GM21390 (cell line): Measurements from ENCODE around the gene C19orf53.

Experiments used
- ATAC-seq: cut with Tn5 transposase; IDR thresholded peaks from one replicate; pipeline ENCODE4 v1.9.1; 2021; ENCODE audit not compliant: unreplicated experiment

The C19orf53 gene

GRCh38 chr19:13795595-13796300, 21.5 kb downstream of the C19orf53 start:
- peak; percentile 36 for ATAC-seq

- no peak for ATAC-seq
These were observed 22.2 kb downstream of the C19orf53 start for GRCh38 chr19:13796301-13797057.

GRCh38 chr19:13797058-13797440, 22.8 kb downstream of the C19orf53 start:
- ATAC-seq = no peak

GRCh38 chr19:13797870-13798269, 23.6 kb downstream of the C19orf53 start:
- no peak for ATAC-seq

GRCh38 chr19:13799669-13800068, 25.4 kb downstream of the C19orf53 start:
- ATAC-seq = no peak

GRCh38 chr19:13803038-13803437, 28.8 kb downstream of the C19orf53 start:
- ATAC-seq = no peak

- no peak for ATAC-seq
These were observed 30.8 kb downstream of the C19orf53 start for GRCh38 chr19:13804830-13805683.

GRCh38 chr19:13806728-13807127, 32.5 kb downstream of the C19orf53 start:
- ATAC-seq = no peak

GRCh38 chr19:13807421-13808021, 33.3 kb downstream of the C19orf53 start:
- ATAC-seq = no peak

- ATAC-seq = no peak
These were observed 34.6 kb downstream of the C19orf53 start for GRCh38 chr19:13808856-13809255.

GRCh38 chr19:13812544-13812943, 38.3 kb downstream of the C19orf53 start:
- ATAC-seq = no peak

GRCh38 chr19:13813147-13813546, 38.9 kb downstream of the C19orf53 start:
- no peak for ATAC-seq

GRCh38 chr19:13814550-13814949, 40.3 kb downstream of the C19orf53 start:
- no peak for ATAC-seq

GRCh38 chr19:13817018-13817614, 42.9 kb downstream of the C19orf53 start:
- ATAC-seq = no peak

- ATAC-seq = no peak
These were observed 43.5 kb downstream of the C19orf53 start for GRCh38 chr19:13817615-13818371.

- no peak for ATAC-seq
These were observed 45.0 kb downstream of the C19orf53 start for GRCh38 chr19:13819238-13819637.

- no peak for ATAC-seq
These were observed 47.0 kb downstream of the C19orf53 start for GRCh38 chr19:13821292-13821691.

- no peak for ATAC-seq
These were observed 49.0 kb downstream of the C19orf53 start for GRCh38 chr19:13823256-13823655.

- ATAC-seq = no peak
These were observed 49.6 kb downstream of the C19orf53 start for GRCh38 chr19:13823901-13824300.

- no peak for ATAC-seq
These were observed 50.4 kb downstream of the C19orf53 start for GRCh38 chr19:13824703-13825102.
